NCI-H526 treated with DMSO at 0.1 percent for 48 hours (cell line): ENCODE data around the gene SPPL3.
A peak's percentile ranks its signal among the peaks of the same experiment; 100 is the strongest.

Source experiments
- DNase-seq: peaks from one replicate; lab custom pipeline; 2025; lab: John Stamatoyannopoulos, UW

Gene SPPL3

GRCh38 chr12:120720987-120721801 lies 183.0 kb downstream of the SPPL3 start:
- no peak for DNase-seq

DNA sequence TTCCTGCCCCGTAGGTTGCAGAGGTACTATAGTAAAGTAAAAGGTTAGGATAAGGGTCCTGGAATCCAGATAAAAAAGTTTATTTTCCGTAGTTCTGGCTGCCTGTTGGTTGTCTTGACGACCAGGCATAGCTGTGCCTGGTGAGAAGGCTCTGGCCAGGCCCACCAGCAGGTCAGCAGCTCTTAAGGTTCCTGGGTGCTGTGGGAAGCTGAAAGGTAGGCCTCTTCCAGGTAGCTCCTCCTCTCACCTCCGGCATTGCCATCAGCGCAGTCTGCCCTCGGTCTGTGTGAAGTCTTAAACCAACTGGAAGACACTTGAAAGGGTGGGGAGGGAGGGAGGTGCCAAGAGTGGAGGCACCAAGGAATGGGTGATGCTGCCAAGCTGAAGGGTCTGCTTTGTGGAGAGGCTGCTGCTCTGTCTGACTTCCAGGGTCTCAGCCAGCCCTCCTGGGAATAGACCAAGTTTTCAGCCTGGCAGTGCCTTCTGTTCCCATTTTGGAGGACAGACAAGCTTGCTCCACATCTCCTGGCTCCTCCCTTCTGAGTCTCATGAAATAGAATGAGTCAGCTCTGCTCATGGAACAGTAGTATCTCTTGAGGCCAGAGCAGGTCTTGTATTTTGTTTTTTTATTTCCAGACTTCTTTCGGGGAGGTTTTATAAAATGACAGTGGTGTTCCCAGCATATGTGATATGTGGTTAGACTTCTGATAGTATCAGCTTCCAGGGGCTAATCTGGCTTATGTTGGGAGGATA lies 183.7 kb downstream of the SPPL3 start:
- DNase-seq, result no peak

DNA sequence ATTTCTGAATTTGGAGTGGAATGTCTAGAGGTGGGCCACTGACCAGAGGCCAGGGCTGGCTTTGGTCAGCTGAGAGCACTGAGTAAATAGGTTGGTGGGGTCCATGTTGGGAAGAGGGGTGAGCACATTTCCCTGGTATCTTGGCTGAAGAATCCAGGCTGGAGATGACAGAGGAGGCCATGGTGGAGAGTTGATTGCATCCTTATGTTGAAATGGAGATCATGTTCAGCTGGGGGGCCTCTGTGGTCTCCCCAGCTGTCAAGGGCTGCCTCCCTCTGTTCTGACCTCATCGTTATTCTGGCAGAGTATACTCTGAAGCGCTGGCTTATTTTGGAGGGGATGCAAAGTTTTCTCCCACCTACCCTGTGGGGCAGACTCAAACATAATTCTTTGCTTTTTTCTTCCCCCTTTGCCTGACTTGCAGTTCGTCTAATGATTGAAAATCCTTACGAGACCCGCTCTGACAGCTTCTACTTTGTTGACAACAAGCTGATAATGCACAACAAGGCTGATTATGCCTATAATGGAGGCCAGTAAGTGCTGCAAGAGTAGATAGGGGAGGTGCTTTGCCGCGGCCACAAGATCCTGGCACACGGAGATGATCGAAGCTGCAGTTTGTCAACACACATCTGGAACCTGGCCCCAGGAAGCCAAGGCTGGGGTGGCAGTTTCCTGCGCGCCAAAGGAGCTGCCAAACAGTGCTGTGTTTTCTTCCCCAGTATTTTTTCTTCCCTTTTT lies 184.5 kb downstream of the SPPL3 start:
- DNase-seq, result no peak

- no peak for DNase-seq
Measured at GRCh38 chr12:120719072-120719471, 185.1 kb downstream of the SPPL3 start.

- DNase-seq, result no peak
Measured at GRCh38 chr12:120718055-120718454, 186.1 kb downstream of the SPPL3 start.

GRCh38 chr12:120713861-120714482 lies 190.2 kb downstream of the SPPL3 start:
- peak; percentile 60 for DNase-seq

- DNase-seq, result no peak
Measured at GRCh38 chr12:120712610-120713009, 191.5 kb downstream of the SPPL3 start.
